ENCODE measurements around the gene TTC34.
"Not testable (repeated sequence)": the region's sequence is repeated elsewhere in the genome, so short reads cannot be mapped to it uniquely, and the experiment has no call there.

TTC34 gene

GRCh38 chr1:2629627-2630497 lies 171.6 kb downstream of the TTC34 start:
- DNase-seq (ENCODE audit: low read depth in 3 of 3): no peak

DNA sequence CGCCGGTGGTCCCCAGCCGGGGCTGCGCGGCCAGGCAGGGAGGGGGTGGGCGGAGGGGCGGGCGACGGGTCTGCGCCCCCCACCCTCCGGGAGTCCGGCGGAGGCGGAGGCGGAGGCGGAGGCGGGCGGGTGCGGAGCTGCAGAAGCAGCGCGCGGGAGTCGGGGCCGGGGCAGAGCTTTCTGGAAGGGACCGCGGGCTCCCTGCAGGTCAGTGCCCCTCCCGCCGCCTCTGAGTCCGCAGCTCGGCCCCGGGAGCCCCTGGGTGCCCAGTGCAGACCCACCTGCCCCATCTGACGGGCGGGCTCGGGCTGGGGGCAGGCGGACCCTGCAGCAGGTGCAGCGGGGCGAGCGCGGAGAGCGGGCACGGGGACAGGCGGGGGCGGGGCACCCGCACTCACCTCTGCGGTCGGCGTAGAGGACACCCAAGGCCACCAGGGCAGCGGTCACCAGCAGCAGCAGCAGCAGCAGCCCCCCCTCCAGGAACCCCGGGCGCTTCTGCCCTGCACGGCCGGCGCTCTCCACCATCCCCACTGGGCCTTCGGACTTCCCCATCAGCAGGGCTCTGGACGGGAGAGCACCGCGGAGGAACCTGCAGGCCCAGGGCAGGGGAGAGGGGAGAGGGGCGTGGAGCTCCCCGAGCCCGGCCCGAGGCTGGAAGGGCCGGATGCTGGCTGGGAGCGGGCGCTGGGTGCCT lies 172.4 kb downstream of the TTC34 start:
- DNase-seq (ENCODE audit: low read depth in 3 of 3): no peak

GRCh38 chr1:2628191-2628932 lies 173.1 kb downstream of the TTC34 start:
- DNase-seq (ENCODE audit: low read depth in 3 of 3): no peak

DNA sequence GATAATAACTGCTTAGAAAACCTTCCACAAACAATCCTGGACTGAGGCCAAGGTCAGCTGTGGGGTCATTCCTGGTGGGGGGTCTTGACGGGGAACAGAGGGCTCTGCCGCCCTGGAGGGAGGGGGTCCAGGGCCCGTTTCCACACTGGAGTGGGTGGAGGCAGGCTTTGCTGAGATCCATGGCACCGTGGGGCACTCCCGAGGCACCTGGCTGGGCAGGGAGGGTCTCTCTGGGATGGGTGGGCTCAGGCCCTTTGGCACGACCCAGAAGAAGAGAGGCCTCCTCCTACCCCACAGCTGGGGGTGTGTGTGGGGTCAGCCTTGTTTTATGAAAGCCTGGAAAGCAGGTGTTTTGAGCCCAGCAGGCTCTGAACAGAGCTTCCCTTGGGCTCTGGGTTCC lies 173.7 kb downstream of the TTC34 start:
- no peak for DNase-seq (ENCODE audit: low read depth in 3 of 3)

DNA sequence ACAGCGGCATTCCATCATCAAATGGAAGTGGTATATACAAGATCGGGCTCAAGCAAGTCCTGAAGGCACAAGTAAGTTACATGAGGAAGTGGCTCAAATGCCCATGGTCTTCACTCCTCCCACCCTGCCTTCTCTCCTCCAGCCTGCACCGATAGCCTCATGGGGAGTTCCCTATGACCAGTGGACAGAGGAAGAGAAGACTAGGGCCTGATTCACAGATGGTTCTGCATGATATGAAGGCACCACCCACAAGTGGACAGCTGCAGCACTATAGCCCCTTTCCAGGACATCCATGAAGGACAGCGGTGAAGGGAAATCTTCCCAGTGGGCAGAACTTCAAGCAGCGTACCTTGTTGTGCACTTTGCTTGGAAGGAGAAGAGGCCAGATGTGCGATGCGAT lies 175.7 kb downstream of the TTC34 start:
- not testable (repeated sequence) for DNase-seq (ENCODE audit: low read depth in 3 of 3)

DNA sequence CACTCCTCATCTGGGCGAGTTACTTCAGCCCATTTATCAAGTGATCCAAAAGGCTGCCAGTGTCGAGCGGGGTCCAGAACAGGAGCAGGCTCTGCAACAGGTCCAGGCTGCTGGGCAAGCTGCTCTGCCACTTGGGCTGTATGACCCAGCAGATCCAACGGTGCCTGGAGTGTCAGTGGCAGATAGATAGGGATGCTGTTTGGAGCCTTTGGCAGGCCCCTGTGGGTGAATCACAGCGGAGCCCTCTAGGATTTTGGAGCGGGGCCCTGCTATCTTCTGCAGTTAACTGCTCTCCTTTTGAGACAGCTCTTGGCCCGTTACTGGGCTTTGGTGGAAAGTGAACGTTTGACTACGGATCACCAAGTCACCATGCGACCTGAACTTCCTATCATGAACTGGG lies 176.2 kb downstream of the TTC34 start:
- no peak for DNase-seq (ENCODE audit: low read depth in 3 of 3)

DNA sequence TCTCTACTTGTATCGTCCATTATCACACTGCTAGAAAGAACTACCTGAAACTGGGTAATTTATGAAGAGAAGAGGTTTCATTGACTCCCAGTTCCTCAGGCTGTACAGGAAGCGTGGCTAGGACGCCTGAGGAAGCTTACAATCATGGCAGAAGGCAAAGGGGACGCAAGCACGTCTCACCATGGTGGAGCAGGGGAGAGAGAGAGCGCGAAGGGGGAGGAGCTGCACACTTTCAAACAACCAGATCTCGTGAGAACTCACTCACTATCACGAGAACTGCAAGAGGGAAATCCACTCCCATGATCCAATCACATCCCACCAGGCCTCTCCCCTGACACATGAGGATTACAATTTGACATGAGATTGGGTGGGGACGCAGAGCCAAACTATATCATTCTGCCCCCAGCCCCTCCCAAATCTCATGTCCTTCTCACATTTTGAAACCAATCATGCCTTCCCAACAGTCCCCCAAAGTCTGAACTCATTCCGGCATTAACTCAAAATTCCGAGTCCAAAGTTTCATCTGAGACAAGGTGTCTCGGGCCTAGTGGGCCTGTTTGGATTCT lies 176.7 kb downstream of the TTC34 start:
- DNase-seq (ENCODE audit: low read depth in 3 of 3): no peak

DNA sequence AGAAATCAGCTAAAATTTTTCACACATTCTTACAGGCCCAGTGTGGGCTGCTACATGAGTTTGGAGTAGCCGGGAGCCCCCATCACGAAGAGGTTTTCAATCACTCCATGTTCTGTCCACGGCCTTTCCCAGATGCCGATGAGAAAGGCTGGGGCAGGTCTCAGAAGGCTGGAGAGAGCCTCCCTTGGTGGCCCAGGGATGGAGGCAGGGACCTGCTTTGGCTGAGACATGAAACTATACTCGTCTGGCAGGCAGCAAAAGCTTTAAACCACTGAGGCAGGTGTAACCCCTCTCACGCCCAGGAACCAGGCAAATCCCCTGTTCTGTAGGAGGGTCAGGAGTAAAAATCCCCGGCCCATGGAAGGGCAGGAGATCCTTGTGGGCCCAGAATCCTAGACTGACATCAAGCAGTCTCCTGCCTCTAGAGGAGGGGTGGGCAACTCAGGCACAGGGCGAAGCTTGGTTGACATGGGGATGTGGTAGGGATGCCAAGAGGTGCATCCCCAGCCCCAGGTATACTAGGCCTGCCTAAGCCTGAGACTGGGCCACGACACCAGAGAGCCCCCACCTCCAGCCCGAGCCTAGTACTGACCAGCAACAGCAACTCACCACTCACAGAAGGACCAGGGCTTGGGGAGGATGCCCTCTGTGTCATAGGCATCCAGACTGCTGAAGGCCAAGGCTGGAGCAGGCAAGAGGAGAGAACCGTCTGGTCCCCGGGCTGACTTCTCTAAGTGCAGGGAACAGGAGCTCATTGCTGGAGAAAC lies 177.7 kb downstream of the TTC34 start:
- no peak for DNase-seq (ENCODE audit: low read depth in 3 of 3)

DNA sequence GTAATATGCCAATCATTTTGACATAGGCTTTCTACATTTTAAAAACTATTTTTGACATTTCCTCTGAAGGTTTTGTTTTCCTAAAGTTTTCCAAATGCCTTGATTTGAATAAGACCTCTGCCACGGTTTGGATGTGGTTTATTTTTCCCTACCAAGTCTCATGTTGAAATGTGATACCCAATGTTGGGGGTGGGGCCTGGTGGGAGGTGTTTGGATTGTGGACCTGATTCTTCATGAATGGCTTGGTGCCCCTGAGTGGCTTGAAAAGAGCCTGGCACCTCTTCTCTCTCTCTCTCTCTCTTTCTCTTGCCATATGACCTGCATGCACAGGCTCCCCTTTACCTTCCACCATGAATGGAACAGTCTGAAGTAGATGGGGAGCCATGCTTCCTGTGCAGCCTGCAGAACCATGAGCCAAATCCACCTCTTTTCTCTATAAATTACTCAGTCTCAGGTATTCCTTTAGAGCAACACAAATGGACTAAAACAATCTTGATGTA lies 183.5 kb downstream of the TTC34 start:
- DNase-seq (ENCODE audit: low read depth in 3 of 3): no peak

DNA sequence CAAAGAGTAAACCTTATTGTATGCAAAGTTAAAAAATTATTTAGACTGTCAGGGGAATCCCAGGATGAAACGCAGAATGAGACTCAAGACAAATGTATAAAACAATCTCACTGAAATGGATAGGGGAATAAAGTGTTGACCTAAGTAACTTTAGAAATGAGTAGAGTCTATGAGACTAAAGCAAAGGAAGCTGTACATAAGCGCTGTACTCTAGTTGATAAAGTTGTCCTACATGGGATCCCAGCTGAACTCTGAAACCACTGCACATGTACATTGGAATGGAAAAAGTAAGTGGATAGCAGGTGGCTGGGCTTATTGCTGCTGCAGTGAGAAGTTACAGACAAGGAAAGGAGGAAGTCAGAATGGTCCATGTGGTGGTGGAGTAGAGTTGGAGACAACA lies 187.3 kb downstream of the TTC34 start:
- DNase-seq (ENCODE audit: low read depth in 3 of 3): no peak

GRCh38 chr1:2612591-2613365 lies 188.7 kb downstream of the TTC34 start:
- DNase-seq (ENCODE audit: low read depth in 3 of 3): no peak

GRCh38 chr1:2611621-2612437 lies 189.7 kb downstream of the TTC34 start:
- DNase-seq (ENCODE audit: low read depth in 3 of 3): no peak

GRCh38 chr1:2611031-2611501 lies 190.4 kb downstream of the TTC34 start:
- DNase-seq (ENCODE audit: low read depth in 3 of 3): peak in 1 of 3 donors; percentile 64

DNA sequence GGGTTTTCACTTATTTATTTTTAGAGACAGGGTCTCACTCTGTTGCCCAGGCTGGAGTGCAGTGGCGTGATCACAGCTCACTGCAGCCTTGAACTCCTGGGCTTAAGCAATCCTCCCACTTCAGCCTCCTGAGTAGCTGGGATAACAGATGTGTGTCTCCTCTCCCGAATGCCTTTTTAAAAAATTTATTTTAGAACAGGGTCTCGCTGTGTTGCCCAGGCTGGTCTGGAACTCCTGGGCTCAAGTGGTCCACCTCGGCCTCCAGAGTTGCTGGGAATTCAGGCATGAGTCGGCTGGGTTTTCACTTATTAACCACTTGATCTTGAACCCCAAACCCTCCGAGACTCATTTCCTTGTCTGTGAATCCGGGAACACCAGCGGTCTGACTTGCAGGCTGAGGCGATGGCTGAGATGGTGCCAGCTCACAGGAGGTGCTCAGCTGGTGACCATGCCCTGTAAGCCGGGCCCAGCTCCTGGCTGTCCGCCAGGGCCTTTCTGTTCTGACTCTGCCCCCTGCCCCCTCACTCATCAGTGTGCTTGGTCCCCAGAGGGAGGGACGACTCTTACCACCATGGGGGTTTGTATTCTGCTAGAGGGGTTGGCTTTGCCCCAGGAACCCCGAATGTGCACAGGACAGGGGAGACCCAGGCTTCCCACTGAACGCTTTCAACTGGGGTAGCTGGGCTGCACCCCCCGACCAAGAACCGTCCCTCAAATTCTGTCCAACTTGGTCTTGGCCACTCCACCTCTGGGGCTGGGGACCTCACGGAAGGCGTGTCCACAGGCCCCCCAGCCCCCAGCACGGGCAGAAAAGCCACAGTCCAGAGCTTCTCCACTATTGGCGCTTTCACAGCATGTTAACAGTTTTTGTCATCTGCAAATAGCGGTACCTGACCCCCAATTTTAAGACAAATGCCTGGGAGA lies 191.2 kb downstream of the TTC34 start:
- no peak for DNase-seq (ENCODE audit: low read depth in 3 of 3)

DNA sequence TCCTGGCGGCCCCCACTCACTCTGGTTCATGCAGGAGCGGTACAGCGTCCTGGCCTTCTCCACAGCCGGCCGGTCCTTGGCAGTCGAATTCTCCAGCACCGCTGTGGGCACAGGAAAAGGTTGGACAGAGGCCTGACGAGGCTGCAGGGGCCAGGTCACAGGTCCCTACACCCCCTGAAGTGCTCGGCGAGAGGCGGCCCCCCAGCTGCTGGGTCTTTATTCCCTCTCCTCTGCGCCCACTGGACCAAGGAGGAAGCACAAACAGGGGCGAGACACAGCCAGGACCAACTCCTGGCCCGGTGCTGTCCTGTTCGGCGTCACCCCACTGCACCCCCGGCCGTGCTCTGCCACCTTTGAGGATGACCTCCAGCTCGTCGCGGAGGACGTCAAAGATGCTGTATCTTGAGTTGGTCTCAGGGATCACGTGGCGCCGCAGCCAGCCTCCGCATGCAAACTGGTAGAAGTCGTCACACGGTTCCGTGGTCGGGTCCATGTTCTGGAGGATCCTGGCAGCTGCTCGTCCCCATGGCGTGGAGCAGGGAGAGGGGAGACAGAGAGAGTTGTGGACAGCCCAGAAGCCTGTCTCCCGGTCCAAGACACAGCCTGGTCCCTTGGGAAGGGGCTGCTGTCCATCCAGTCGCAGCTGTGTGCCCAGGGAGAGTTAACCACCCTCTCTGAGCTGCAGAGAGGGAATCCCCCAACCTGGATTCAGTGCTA lies 192.0 kb downstream of the TTC34 start:
- DNase-seq (ENCODE audit: low read depth in 3 of 3): no peak

DNA sequence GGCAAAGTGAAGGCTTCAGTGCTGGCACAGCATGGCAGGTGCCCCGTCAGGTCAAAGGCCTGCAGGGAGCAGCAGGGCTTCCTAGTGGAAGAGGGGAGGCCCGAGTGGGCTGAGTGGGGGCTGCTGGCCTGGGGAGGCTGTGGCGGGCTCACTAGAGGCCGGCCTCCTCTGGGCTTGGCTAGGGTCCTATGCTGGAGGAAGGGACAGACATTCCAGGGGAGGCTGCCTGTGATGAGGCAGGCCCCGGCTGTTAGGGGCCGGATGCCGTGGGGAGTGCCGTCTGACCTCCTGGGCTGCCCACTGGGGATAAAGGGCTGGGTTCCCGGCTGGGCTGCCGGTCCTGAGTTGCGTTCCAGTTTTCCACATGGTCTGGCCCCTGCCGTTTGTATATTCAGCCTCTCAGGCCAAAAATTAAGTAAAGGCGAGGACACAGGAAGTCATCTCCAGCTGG lies 193.8 kb downstream of the TTC34 start:
- no peak for DNase-seq (ENCODE audit: low read depth in 3 of 3)

DNA sequence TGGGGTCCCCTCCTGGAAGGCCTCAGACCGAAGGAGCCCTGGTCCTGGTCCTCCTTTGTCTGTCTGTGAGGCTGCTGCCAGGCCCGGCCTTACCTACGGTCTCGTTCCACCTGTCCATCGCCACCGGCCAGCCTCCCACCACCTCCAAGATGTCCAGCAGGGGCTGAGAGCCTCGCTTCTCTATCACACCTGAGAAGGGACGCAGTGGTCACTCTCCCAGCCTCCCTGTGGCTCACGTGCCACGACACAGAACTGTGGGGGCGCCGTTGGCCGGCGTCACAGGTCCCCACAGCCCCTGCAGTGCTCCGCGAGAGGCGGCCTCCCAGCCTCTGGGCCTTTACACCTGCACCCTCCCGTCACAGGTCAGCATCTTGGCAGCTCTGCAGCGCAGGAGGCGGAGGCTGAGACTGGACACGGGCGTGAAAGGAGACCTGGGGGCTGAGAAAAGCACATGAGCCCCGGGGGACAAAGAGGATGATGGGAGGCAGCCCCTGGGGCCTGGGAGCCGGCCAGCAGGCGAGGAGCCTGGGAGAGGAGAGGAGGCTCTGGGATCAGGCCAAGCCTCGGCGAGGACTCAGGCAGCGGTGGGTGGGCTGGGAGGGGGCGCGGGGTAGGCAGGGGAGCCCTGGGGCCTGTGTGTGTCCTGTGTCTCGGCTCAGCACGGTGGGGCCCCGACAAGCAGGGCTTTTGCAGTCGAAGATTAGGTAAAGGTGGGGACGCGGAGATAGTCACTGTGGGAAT lies 194.4 kb downstream of the TTC34 start:
- no peak for DNase-seq (ENCODE audit: low read depth in 3 of 3)
